ENCODE measurements around the gene LIPG. TPM values are rescaled to one million over a fixed set of nuclear protein-coding genes. Genes with fewer than 3 reads are reported as not detected.

Gene LIPG
- total RNA-seq, 1 experiment from 2014 or later, result 8.4 TPM

- ChIA-PET CTCF (no interaction called here), POLR2A (ENCODE audit: low non-redundant PET) (interaction anchor here (0.6 kb wide), 1 partner anchor 122 kb away, joined by 4 read pairs; no protein-coding TSS in a partner anchor)
- DNase-seq (ENCODE audit: low spot score), result no peak
- no TSS peak for BruUV-seq (replicated peaks)
- Histone ChIP-seq H3K36me3 (ENCODE audit: insufficient read depth, low read length, poor library complexity, severe bottlenecking) (no peaks in the 10 kb centered on the region), H3K4me1 (ENCODE audit: insufficient read depth, low read length, poor library complexity, severe bottlenecking) (no peaks in the 10 kb centered on the region), H3K27me3 (replicated peaks; ENCODE audit: insufficient read depth, low read depth, low read length, poor library complexity) (no peaks in the 10 kb centered on the region), H3K27ac (ENCODE audit: low read depth, low read length, poor library complexity, severe bottlenecking) (no peak overlapping the region), H3K9me3 (ENCODE audit: low read depth, low read length, poor library complexity, severe bottlenecking) (no peaks in the 10 kb centered on the region), H3K4me3 (ENCODE audit: low read depth, low read length, poor library complexity, severe bottlenecking) (no peak overlapping the region)
- TF ChIP-seq EZH2 (IDR thresholded peaks at IDR 0.05; ENCODE audit: borderline replicate concordance, low read depth, low read length, poor library complexity, severe bottlenecking) (no peak), CTCF (conservative IDR thresholded peaks at IDR 0.05; ENCODE audit: low read depth, low read length) (no peak)
- intact Hi-C loops (cut with micrococcal nuclease; ENCODE audit: unreplicated experiment), result no loop called here
Measured at GRCh38 chr18:49632588-49632987, 70.7 kb downstream of the LIPG start.

- H3K9me3 ChIP-seq (ENCODE audit: low read depth, low read length, poor library complexity, severe bottlenecking), result no peaks in the 10 kb centered on the region
- ChIA-PET POLR2A (ENCODE audit: low non-redundant PET) (no interaction called here), CTCF (no interaction called here)
- DNase-seq (ENCODE audit: low spot score), result no peak
- H3K27me3 ChIP-seq (replicated peaks; ENCODE audit: insufficient read depth, low read depth, low read length, poor library complexity), result no peaks in the 10 kb centered on the region
- H3K36me3 ChIP-seq (ENCODE audit: insufficient read depth, low read length, poor library complexity, severe bottlenecking), result no peaks in the 10 kb centered on the region
- no peak overlapping the region for H3K27ac ChIP-seq (ENCODE audit: low read depth, low read length, poor library complexity, severe bottlenecking)
- TF ChIP-seq CTCF (conservative IDR thresholded peaks at IDR 0.05; ENCODE audit: low read depth, low read length) (no peak), EZH2 (IDR thresholded peaks at IDR 0.05; ENCODE audit: borderline replicate concordance, low read depth, low read length, poor library complexity, severe bottlenecking) (no peak)
- intact Hi-C loops (cut with micrococcal nuclease; ENCODE audit: unreplicated experiment), result no loop called here
- no peak overlapping the region for H3K4me3 ChIP-seq (ENCODE audit: low read depth, low read length, poor library complexity, severe bottlenecking)
- H3K4me1 ChIP-seq (ENCODE audit: insufficient read depth, low read length, poor library complexity, severe bottlenecking), result no peaks in the 10 kb centered on the region
- no TSS peak for BruUV-seq (replicated peaks)
Measured at GRCh38 chr18:49638209-49638785, 76.4 kb downstream of the LIPG start.

- no peak for TF ChIP-seq CTCF (conservative IDR thresholded peaks at IDR 0.05; ENCODE audit: low read depth, low read length)
- TF ChIP-seq EZH2 (IDR thresholded peaks at IDR 0.05; ENCODE audit: borderline replicate concordance, low read depth, low read length, poor library complexity, severe bottlenecking), result no peak
- Histone ChIP-seq H3K4me3 (ENCODE audit: low read depth, low read length, poor library complexity, severe bottlenecking) (no peak overlapping the region), H3K27me3 (replicated peaks; ENCODE audit: insufficient read depth, low read depth, low read length, poor library complexity) (no peaks in the 10 kb centered on the region), H3K36me3 (ENCODE audit: insufficient read depth, low read length, poor library complexity, severe bottlenecking) (no peaks in the 10 kb centered on the region), H3K27ac (ENCODE audit: low read depth, low read length, poor library complexity, severe bottlenecking) (no peak overlapping the region), H3K9me3 (ENCODE audit: low read depth, low read length, poor library complexity, severe bottlenecking) (no peaks in the 10 kb centered on the region), H3K4me1 (ENCODE audit: insufficient read depth, low read length, poor library complexity, severe bottlenecking) (no peaks in the 10 kb centered on the region)
- no TSS peak for BruUV-seq (replicated peaks)
- intact Hi-C loops (cut with micrococcal nuclease; ENCODE audit: unreplicated experiment), result no loop called here
- ChIA-PET POLR2A (ENCODE audit: low non-redundant PET) (no interaction called here), CTCF (no interaction called here)
- DNase-seq (ENCODE audit: low spot score), result no peak
Measured at GRCh38 chr18:49638891-49639557, 77.2 kb downstream of the LIPG start.
